GM18951 (cell line): ENCODE measurements around the gene INHBB.
"Not testable (repeated sequence)": the region's sequence is repeated elsewhere in the genome, so short reads cannot be mapped to it uniquely, and the experiment has no call there.

ENCODE experiments used
- POLR2A ChIP-seq: IDR thresholded peaks from 4 replicates; pipeline ENCODE4 v1.6.1; 2011; ENCODE audit warnings: mild to moderate bottlenecking; ENCODE audit not compliant: insufficient read length, insufficient read depth; ENCODE audit errors: extremely low read depth
- in situ Hi-C: fragments of 300-500 bp; cut with MboI; formaldehyde crosslinking; loops from one replicate; pipeline ENCODE4 v1.12.0; 2022; ENCODE audit warnings: low sequenced_read_pairs, mixed read lengths, inconsistent platforms; ENCODE audit not compliant: unreplicated experiment

Gene INHBB

DNA sequence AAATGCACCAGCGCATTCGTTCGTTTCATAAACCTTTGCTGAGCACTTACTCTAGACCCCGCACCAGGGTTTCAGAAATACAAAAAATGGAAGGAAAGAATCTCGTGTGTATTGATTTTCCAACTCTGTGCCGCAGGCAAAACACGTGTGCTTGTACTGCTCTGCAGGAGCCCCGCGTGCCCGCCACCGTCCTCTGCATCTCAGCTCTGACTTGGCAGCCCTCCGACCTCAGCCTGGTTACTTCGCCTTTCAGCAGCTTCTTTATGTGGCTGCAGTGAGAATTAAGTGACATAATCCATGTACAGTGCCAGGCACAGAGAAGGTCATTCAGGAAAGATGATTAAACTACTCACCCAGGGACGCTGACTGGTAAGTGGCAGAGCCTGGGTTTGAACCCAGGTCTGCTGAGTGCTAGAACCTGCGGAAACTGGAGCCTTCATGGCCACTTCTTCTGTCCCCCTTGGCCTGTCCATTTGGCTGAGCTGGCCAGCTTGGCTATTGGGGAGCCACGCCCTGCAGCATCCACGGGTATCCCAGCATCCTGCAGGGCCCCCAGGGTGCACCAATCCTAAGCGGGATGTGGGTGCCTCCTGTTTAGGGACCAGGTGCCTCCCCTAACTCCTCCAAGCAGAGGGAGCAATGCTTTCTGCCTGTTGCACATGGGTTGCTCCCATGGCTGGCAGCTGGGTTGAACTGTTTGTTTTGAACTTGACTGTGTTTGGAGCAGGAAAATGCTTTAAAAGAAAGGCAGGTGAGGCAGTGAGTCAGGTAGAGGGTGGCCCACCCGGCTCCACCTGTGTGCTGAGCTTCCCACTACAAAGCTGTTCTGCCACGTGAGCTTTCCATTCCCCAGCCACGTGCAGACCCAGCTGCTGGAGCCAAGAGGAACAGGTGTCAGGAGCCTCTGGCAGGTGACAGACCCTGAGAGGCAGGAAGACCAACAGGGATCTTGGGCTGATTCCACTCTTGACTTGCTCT, 34.3 kb downstream of the INHBB start:
- no peak for TF ChIP-seq POLR2A
- in situ Hi-C loops: no loop called here

DNA sequence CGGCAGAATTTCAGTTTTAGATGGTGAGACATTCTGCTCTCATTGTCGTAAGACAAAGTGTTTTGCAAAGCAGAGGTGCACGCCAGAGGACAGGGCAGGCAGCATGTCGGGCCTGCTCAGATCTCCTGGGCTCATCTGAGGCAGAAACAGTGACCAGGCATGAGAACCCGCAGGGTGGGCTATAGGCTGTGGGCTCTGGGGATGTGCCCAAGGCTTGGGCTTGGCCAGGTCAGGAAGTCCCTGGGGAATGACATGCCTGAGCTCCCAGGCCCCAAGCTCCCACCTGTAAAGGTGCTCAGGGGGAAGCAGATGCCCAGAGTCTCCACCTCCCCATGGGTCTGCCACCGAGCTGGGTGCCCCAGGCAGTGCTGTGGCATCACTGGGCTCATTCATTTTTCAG, 35.3 kb downstream of the INHBB start:
- in situ Hi-C loops: no loop called here
- no peak for TF ChIP-seq POLR2A

DNA sequence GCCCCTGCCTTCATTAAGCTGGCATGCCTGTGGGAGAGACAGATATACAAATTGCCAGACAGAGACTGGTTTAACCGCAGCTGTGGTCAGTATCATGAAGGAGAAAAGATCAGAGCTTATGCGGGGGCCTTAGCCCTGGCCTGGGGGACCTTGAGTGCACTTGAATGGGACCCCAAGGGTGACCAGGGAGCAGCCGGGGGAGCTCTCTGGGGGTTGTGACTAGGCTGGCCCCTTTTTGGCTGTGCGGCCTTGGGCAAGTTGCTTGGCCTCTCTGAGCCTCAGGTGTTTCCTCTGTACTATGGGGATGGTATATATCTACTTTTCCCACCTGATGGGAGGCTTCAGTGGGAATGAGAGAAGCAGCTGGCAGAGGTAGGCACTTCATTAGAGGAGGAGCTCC, 35.7 kb downstream of the INHBB start:
- in situ Hi-C loops: no loop called here
- no peak for TF ChIP-seq POLR2A

DNA sequence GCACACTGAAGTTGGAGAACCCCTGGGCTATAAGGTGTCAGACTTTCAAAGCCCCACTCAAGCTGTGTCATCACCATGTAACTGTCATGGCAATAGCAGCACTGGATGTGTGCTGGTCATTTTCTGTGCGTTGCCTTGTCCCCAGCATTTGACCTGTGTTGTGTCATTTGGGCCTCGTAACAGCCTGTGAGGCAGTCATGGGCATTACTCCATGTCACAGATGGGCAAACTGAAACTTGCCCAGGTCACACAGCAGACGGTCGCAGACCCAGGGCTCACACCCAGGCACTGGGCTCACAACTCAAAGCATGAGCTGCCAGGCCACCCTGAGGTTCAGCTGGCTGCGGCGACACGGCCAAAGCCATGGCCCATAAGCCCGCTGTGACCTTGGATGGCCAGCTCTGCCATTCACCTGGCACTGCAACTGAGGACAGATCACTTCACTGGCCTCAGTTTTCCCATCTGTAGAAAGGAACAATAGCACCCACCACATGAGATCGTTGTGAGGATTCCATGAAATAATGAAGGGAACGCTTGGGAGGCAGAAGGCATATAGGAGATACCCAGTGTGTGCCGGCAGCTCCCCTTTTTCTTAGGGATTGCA, 36.7 kb downstream of the INHBB start:
- in situ Hi-C loops: no loop called here
- TF ChIP-seq POLR2A: no peak

DNA sequence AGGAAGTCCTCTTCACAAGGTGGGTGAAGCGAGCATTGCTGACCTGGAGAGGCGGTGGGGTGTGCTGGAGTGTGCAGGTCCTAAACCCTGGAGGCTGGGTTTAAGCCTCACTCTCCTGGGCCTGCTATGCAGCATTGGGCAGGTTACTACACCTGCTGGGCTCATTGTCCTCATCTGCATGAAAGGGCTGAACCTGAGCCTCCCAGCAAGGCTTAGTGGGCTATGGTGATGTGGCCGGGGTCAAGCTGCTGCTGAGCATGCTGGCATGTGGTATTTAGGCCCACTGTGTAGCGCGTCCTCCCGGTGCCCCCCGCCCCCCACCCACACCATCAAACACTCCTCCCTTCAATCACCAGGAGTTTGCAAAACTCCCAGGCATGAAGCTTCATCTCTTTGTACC, 37.3 kb downstream of the INHBB start:
- in situ Hi-C loops: no loop called here
- TF ChIP-seq POLR2A: no peak

DNA sequence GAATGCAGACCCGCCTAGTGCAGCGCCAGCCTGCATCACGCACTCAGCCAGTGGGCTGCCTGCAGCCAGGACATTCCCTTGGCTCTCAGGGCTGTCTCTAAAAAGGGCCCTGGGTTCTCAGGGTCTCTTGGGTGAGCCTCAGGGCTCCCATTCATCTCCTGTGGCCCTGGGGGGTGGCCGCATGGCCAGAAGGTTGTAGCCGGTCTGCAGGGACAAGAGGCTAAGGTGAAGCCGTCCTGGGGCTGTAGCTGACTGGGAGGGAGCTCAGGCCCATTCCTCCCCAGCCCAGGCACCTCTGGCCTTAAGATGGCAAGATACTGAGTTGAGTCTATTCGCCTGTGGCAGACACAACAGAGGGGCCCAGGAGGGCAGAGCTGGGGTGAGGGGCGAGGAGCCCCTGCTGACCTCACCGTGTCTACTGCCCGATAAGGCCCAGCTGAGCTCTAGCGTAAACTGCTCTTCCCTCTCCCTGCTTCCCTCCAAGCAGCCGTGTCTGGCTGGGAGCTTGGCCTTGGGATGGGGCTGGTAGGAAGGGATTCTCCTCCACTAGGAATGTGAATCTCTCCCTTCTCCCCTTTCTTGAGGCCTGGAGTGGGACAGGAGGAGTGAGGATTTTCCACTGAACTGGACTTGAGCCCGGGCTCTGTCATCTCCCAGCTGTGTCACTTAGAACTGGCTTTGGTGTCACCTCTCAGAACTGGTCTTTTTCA, 37.9 kb downstream of the INHBB start:
- no peak for TF ChIP-seq POLR2A
- in situ Hi-C loops: no loop called here

DNA sequence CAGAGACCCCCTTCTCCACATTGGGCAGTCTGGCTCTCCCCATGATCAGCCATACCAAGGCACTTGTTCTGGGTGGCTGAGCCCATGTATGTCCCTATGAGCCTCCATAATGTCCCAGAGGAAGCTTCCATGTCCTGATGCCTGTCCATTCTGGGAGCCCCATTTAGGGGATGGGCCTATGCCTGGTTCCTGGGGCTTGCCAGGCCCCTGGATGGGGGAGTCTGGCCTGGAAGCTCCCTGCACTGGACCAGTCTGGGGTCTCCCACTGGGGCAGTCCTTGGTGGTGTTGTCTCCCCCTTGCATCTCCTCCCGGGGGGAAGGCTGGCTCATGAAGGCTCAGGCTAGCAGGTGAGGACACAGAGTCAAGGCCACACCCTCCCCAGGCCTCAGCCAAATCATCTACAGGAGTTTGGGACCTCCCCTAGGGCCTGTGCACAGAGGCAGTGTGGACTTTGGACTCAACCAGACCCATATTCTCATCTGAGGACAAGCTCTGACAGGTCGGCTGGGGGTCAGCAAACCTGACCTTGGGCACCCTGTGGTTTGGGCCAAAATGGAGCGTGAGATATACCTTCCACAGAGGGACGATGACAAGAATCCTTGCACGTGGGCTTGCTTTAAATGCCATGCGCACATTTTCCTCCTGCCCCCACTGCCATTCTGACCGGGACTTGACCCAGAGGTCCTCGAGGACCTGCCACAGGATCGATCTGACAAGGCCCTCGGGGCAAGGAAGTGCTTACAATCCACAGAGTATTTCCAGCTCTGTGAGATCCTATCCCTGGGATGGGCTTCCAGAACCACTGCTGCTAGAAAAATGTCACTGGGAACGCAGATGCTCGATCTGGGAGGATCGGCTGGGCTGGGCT, 38.8 kb downstream of the INHBB start:
- TF ChIP-seq POLR2A: no peak
- in situ Hi-C loops: no loop called here

DNA sequence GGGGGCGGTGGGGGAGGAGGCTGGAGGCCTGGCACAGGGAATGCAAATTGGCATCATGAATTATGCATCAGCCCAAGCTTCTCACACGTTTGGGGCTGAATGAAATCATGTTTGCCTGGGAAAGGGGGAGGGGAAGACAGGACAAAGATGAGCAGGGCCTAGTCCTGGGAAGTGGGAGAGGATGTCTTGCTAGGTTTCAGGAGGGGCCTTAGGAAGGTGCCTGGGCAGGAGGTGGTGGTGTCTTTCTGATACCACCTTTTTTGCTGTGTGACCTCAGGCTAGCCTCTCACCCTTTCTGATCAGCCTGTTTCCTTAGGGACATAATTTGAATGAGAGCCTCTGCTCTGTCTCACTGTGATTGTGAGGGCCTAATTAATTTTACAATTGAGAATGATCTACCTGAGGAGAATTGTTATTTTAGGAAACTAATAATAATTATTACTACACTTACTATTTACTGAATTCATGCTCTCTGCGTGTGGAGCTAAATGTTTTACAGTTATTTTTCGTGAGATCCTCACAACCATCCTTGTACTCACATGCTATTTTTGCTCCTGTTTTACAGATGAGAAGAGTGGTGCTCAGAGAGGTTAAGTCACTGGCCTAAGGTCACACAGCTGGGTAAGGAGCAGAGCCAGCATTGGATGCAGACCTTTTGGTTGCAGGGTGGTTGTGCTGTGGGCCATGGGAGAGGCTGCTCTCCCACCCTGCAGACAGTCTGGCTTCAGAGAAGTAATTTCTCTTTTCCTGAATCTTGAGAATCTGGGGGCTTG, 39.6 kb downstream of the INHBB start:
- in situ Hi-C loops: no loop called here
- TF ChIP-seq POLR2A: no peak

DNA sequence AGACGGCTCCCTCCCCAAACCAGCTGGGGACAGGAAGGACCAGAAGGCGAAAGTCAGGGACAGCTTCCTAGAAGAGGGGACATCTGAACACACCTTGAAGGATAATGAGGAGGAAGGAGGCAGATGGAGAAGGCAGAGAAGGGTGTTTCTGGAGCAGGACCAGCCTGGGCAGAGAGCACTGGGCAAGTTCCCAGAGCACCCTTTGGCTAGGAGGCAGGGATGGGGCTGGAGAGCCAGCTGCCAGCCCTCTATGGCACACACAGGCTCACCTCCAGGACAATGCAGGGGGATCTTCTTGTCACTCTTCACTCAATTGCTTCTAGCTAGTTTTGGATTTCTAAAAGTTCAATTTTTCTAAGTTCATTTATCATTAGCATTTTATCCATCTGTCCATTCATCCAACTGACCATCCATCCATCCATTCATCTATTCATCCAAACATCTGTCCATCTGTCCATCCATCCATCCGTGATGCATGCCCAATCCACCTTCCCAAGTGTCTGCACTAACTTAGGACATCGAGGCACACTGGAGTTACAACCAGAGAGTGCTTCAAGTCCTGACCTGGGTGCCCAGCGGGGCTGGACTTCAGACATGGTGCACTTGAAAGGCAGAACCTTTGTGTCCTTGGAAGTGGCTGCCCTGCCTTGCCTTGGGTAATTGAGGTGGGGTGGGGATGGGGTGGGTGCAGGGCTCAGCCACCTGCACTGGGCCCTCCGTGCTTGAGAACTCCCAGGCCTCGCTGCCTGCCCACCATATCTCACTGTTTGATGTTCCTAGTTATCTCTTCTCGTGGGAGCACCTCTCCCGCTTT, 42.5 kb downstream of the INHBB start:
- in situ Hi-C loops: no loop called here
- TF ChIP-seq POLR2A: no peak

DNA sequence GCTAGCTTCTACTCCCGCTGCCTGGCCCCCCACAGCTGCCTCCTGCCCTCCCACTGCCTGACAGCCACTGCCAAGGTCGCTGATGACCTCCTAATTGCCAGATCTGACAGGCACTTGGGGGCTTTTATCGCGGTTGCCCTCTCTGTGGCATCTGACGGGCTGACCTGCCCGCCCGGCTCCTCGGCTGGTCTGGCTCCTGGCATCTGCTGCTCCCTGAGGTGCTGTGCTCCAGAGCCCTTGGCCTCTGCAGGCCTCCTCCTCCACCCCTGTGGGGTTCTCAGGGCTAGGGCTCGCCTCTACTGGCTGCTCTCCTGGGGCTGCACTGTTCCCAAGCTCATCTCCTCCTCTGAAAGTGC, 43.1 kb downstream of the INHBB start:
- in situ Hi-C loops: no loop called here
- no peak for TF ChIP-seq POLR2A

DNA sequence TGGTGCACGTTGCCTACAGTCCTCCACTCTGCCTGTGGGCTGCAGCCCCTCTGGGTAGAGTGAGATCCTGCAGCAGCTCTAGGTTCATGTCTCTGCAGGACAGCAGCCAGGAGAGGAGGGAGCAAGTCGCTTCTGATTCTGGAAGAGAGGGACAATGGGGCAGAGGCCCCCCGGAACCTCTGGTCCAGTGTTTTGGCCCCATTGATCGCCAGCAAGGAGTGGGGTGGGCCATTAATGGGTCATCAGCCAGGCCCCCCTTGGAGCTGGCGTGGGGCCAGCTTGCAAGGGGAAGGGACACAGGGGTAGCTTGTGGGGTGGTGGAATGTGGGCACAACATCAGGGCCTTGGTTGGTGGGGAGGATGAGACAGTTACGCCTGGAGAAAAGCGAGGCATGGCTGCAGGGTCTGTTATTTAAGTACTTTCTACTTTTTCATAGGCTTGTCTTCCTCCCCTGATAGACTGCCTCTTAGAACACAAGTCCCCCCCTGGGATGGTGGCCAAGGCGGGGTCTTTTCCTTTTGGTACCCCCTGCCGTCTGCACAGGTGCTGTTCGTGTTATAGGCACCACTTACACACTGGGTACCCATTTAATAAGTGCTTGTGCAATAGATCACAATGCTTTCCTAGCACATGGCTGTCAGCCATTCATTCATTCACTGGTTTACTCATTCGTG, 44.6 kb downstream of the INHBB start:
- TF ChIP-seq POLR2A: no peak
- in situ Hi-C loops: no loop called here

DNA sequence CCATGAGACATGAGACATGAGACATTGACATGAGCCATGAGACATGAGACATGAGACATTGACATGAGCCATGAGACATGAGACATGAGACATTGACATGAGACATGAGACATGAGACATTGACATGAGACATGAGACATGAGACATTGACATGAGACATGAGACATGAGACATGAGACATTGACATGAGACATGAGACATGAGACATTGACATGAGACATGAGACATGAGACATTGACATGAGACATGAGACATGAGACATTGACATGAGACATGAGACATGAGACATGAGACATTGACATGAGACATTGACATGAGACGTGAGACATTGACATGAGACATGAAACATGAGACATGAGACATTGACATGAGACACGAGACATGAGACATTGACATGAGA, 45.4 kb downstream of the INHBB start:
- in situ Hi-C loops: not testable (repeated sequence)
